Aorta (tissue), 5 donors: ENCODE measurements around the gene NBAS. TPM values are rescaled to one million over a fixed set of nuclear protein-coding genes. Genes with fewer than 3 reads are reported as not detected.

Source experiments
- ATAC-seq: fragments of 200-7000 bp; cut with Tn5 transposase; one replicate; pipeline ENCODE4 v1.9.1; 2022; ENCODE audit warnings: moderate library complexity; ENCODE audit not compliant: low FRiP score
- DNase-seq, 2 donors: peaks; one replicate each; pipeline ENCODE4 v3.0.0-alpha.2; 2020
- H3K27ac ChIP-seq, 2 donors: one replicate each; pipeline ENCODE4 v1.5.1; 2013; ENCODE audit warnings: low read length in 2 of 2, mild to moderate bottlenecking in 2 of 2, moderate library complexity in 2 of 2, control low read depth in 1 of 2, inconsistent platforms in 1 of 2, low read depth in 1 of 2
- H3K27me3 ChIP-seq, 2 donors: one replicate each; pipeline ENCODE4 v1.6.1; 2013; ENCODE audit warnings: control low read depth in 1 of 2, low read length in 1 of 2, mild to moderate bottlenecking in 1 of 2, moderate library complexity in 1 of 2; ENCODE audit not compliant: insufficient read depth in 2 of 2, control insufficient read depth in 1 of 2
- H3K36me3 ChIP-seq, 2 donors: one replicate each; pipeline ENCODE4 v1.6.1; 2013; ENCODE audit warnings: control low read depth in 1 of 2, low read length in 1 of 2, mild to moderate bottlenecking in 1 of 2; ENCODE audit not compliant: insufficient read depth in 2 of 2, control insufficient read depth in 1 of 2
- H3K4me1 ChIP-seq, 2 donors: one replicate each; pipeline ENCODE4 v1.6.1; 2013; ENCODE audit warnings: low read length in 2 of 2, control low read depth in 1 of 2, mild to moderate bottlenecking in 1 of 2, moderate library complexity in 1 of 2; ENCODE audit not compliant: insufficient read depth in 2 of 2, control insufficient read depth in 1 of 2
- H3K4me3 ChIP-seq, 2 donors: one replicate each; pipeline ENCODE4 v1.5.1; 2013; ENCODE audit warnings: low read length in 2 of 2, control low read depth in 1 of 2, mild to moderate bottlenecking in 1 of 2
- H3K9me3 ChIP-seq: one replicate; pipeline ENCODE4 v1.6.1; 2013; ENCODE audit warnings: mild to moderate bottlenecking, low read length; ENCODE audit not compliant: control insufficient read depth
- WGBS, 2 donors: extraction: QIAGEN DNeasy Blood & Tissue Kit; methylation state at CpG; one replicate each; pipeline ENCODE4 v1.1.7; 2013; 5-methylcytosine and 5-hydroxymethylcytosine counted together
- intact Hi-C, 2 donors: fragments of 100-400 bp; cut with DNase I; formaldehyde crosslinking; loops; one replicate each; pipeline versions ENCODE4 v1.14.2 to v1.15.0; 2022
- polyA plus RNA-seq, 2 donors: library from polyadenylated mRNA; stranded (reverse); fragments of 200-250 nt; gene quantifications; one replicate each; pipeline ENCODE4 v1.2.3, GENCODE V29; 2013
- total RNA-seq, 2 donors: library from RNA; stranded (reverse); fragmentation: NEBNext Ultra II Directional; extraction: Animal tissue kit (Norgen Biotek cat#: 25700); gene quantifications; one replicate each; pipeline ENCODE4 v1.2.1, GENCODE V29; 2021
- donor health status: healthy with polysubstance abuse.
- donor health status: Bipolar disorder and iron deficiency.
- donor health status: DM: no; HTN: no; CAD: no.
- donor health status: DM: no; HTN: no; CAD: no.
- donor health status: DM: yes; HTN: yes; CAD: no.

Gene NBAS
- total and polyA plus RNA-seq, 4 donors, result 7.4 to 46.0 (median 33.7) TPM

DNA sequence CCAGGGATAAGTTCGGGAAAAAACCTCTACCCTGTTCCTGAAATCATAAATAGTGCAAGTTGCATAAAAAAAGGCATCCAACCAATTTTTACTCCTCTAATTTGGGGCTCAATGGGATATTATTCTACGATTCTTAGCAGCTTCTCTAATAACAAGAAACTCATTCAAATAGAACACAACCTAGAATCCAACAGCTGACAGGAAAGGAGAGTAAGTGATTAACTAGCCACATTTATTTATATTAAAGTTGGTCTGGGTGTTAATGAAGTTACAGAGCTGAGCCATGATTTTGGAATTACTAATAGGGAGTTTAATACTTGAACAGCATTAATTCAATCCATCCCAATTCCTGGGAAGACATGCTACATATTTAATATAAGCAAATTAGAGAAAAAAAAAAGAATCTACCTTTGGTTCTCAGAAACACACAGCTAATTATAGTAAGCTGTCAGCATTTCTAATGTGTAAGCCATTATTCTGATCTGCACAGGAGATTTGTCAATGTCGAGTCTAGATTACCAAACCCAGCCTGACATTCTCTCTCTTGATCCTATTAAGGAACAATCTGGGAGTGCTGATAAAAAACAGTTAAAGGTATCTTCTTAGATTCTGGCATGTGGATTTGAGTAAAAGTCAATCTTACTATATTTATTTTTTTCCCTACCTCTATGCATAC lies 267.7 kb downstream of the NBAS start:
- DNase-seq, result no peak
- peaks cover 1 to 5% of the 10 kb centered on the region in 2 donors for H3K36me3 ChIP-seq
- intact Hi-C loops, result no loop called here

DNA sequence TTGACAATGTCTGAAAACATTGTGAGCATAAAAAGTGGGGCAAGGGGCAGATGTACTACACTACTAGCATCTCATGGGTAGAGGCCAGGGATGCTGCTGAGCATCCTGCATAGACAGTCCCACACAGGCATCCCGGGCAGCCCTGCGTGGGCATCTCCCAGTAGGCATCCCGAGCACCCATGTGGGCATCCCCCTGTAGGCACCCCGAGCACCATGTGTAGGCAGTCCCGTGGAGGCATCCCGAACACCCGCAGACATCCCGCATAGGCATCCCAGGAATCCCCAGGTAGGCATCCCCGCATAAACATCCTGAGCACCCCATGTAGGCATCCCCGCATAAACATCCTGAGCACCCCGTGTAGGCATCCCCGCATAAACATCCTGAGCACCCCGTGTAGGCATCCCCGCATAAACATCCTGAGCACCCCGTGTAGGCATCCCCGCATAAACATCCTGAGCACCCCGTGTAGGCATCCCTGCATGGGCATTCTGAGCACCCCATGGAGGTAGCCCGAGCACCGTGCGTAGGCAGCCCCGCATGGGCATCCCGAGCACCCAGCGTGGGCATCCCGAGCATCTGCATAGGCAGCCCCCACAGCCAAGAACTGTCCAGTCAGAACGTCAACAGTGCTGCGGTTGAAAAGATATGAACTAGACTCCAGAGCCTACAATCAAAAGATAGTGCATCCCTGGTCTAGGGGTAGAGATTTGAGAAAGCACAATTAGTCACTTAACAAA lies 273.5 kb downstream of the NBAS start:
- H3K36me3 ChIP-seq, result peaks cover 2 to 5% of the 10 kb centered on the region in 2 donors
- no peaks in the 10 kb centered on the region for H3K9me3 ChIP-seq
- ATAC-seq (no peak), DNase-seq (no peak)
- H3K27me3 ChIP-seq, result no peaks in the 10 kb centered on the region
- no peaks in the 10 kb centered on the region for H3K4me1 ChIP-seq
- WGBS, 2 donors, result 95 to 96% methylated on average over 26 of the region's 26 CpGs
- H3K27ac ChIP-seq, result no peak overlapping the region
- intact Hi-C loops, result no loop called here
- H3K4me3 ChIP-seq, result no peak overlapping the region

More for the DNA sequence above, 267.7 kb downstream of the NBAS start:
- no peak for ATAC-seq
- WGBS, 2 donors, result 94 to 97% methylated on average over 3 of the region's 3 CpGs
- Histone ChIP-seq H3K9me3 (no peaks in the 10 kb centered on the region), H3K27ac (no peak overlapping the region), H3K4me1 (no peaks in the 10 kb centered on the region), H3K4me3 (no peak overlapping the region), H3K27me3 (no peaks in the 10 kb centered on the region)

DNA sequence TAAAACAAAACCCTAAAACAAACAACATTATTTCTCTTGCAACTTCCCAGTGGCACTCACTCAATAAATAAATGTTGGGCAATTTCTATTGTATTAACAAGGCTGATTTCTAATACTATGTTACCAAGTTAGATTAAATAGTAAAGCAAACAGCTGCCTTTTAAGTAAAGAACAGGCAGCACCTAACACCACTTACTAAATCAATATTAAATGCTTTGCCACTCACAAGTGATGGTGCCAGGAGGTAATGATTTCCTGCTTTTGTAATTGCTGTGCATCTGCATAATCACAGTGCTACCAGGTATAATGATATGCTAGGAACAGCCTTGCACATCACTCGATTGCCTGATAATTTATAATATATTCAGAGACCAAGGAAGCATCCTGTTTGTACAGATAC lies 276.5 kb downstream of the NBAS start:
- Histone ChIP-seq H3K9me3 (no peaks in the 10 kb centered on the region), H3K4me3 (no peak overlapping the region), H3K27me3 (no peaks in the 10 kb centered on the region), H3K4me1 (no peaks in the 10 kb centered on the region), H3K27ac (no peak overlapping the region), H3K36me3 (peaks cover 0 to 7% of the 10 kb centered on the region in 2 donors)
- intact Hi-C loops, result no loop called here
- ATAC-seq (no peak), DNase-seq (no peak)
- 94 to 98% methylated on average over 1 of the region's 1 CpG for WGBS, 2 donors

DNA sequence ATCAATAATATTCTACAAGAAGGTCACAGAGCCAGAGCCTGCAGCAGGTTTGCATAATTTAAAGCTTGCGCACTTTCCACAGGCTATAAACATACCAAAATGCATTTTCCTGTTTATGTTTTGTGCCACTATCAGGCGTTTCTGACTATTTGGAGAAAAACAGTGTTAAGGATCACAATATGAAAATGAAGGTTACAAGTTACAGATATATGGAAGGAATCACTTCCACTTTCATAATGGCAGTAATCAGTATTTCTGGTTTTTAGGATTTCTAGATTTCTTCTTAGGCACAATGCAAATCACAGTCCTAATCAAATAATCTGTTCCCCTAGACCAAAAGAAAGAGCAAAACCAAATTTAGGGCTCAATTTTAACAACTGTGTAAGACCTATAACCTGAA lies 279.5 kb downstream of the NBAS start:
- DNase-seq (no peak), ATAC-seq (no peak)
- H3K4me3 ChIP-seq, result no peak overlapping the region
- peaks cover 2 to 4% of the 10 kb centered on the region in 2 donors for H3K36me3 ChIP-seq
- no peak overlapping the region for H3K27ac ChIP-seq
- no peaks in the 10 kb centered on the region for H3K27me3 ChIP-seq
- no peaks in the 10 kb centered on the region for H3K9me3 ChIP-seq
- no peaks in the 10 kb centered on the region for H3K4me1 ChIP-seq
- WGBS, 2 donors, result 96% methylated on average over 2 of the region's 2 CpGs
- intact Hi-C loops, result no loop called here

DNA sequence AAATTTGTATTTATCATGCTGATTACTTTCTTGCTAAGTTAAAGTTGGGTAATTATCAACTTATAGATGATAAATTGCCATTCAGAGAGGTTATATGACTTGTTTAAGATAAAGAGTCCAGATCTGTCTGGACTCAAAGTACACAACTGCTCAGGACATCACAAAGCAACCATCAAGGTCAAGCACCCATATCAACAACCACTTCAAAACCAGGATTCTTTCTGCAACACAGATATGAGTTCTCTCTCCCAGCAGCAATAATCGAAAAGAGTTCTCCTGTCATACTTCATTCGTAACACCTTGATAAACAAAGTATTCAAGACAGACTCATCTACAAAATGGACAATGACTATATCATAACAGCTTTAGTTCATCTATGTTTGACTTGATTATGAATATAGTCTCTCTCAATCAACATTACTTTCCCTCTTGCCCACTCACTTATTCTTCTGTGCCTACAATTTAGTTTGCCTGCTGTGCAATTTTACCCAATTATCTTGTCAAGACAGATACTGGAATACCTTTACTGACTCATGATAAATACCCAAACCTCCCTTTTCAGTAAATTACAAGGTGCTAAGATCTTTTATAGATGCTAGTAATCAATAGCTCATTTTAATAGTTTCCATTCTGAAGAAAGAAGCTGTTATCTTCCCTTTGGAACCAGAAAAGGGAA lies 281.8 kb downstream of the NBAS start:
- intact Hi-C loops, result no loop called here
- Histone ChIP-seq H3K27me3 (no peaks in the 10 kb centered on the region), H3K4me1 (no peaks in the 10 kb centered on the region), H3K36me3 (peaks cover 2 to 4% of the 10 kb centered on the region in 2 donors), H3K4me3 (no peak overlapping the region), H3K9me3 (no peaks in the 10 kb centered on the region), H3K27ac (no peak overlapping the region)
- no peak for DNase-seq
- WGBS, 2 donors, result 92 to 93% methylated on average over 2 of the region's 2 CpGs
- no peak for ATAC-seq

DNA sequence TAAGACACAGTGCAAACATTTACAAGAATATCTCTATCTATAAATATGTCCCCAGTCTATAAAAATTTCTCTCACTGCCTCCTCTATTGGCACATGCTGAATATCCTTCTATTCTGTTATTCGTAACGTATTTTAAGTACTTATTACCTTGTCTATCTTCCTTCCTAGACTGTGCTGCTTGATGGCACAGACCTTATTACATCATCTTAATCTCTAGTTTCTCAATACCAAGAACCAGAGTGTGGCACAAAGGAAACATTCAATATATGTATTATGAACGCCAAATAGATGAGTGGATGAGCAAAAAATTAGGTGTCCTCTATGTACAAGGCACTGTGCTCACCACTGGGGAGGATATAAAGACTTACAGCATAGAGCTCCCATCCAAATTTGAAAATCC lies 282.8 kb downstream of the NBAS start:
- ATAC-seq (no peak), DNase-seq (no peak)
- intact Hi-C loops, result no loop called here
- Histone ChIP-seq H3K36me3 (peaks cover 2 to 4% of the 10 kb centered on the region in 2 donors), H3K27ac (no peak overlapping the region), H3K4me1 (no peaks in the 10 kb centered on the region), H3K27me3 (no peaks in the 10 kb centered on the region), H3K9me3 (no peaks in the 10 kb centered on the region), H3K4me3 (no peak overlapping the region)
- 83 to 88% methylated on average over 3 of the region's 3 CpGs for WGBS, 2 donors

DNA sequence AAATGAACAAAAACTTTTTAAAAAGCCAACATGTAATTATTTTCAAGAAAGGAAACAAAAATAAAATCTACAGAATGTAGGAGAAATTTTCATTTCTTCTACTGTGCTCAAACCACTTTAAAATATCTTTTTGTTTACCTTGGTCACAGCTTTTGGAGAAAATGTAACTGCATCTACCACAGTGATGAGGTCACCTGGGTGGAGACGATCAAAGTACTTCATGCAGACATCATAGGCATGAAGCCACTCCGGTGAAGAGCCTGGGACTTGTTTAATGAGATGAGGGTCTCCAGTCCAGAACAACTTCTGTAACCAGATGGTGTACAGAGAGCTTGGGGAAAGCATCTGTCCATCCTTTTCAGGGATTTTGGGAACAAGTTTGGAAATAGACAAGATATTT lies 285.8 kb downstream of the NBAS start:
- DNase-seq, result no peak
- ATAC-seq, result no peak
- WGBS, 2 donors, result 52 to 60% methylated on average over 2 of the region's 2 CpGs
- Histone ChIP-seq H3K36me3 (peaks cover 0 to 2% of the 10 kb centered on the region in 2 donors), H3K27ac (no peak overlapping the region), H3K9me3 (no peaks in the 10 kb centered on the region), H3K27me3 (no peaks in the 10 kb centered on the region), H3K4me1 (no peaks in the 10 kb centered on the region), H3K4me3 (no peak overlapping the region)
- intact Hi-C loops, result no loop called here

DNA sequence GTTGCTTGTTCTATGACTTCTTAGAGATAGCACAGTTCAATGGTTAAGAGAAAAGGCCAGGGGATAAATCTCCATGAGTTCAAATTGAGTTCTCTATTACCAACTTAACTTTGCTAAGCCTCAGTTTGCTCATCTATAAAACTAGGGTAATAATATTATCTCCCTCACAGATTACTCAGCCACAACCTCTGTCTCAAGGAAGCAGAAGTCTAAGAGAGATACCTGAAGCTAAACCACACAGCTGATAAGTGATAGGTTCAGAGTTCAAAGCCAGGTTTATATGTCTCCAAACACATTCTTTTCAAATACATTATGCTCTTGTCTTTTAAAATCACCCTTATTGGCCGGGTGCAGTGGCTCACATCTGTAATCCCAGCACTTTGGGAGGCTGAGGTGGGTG lies 287.7 kb downstream of the NBAS start:
- Histone ChIP-seq H3K9me3 (peaks cover 2% of the 10 kb centered on the region), H3K27ac (no peak overlapping the region), H3K4me3 (no peak overlapping the region), H3K36me3 (peaks cover 0 to 2% of the 10 kb centered on the region in 2 donors), H3K4me1 (no peaks in the 10 kb centered on the region), H3K27me3 (no peaks in the 10 kb centered on the region)
- intact Hi-C loops, result no loop called here
- DNase-seq (no peak), ATAC-seq (no peak)
- 93 to 97% methylated on average over 1 of the region's 1 CpG for WGBS, 2 donors
